ENCODE measurements around the gene RNF111.
A peak's percentile ranks its signal among the peaks of the same experiment; 100 is the strongest.
"Not testable (repeated sequence)": the region's sequence is repeated elsewhere in the genome, so short reads cannot be mapped to it uniquely, and the experiment has no call there.

RNF111 gene

GRCh38 chr15:59063042-59063441 is 75.6 kb downstream of the RNF111 start:
- peak; percentile 66 for DNase-seq

DNA sequence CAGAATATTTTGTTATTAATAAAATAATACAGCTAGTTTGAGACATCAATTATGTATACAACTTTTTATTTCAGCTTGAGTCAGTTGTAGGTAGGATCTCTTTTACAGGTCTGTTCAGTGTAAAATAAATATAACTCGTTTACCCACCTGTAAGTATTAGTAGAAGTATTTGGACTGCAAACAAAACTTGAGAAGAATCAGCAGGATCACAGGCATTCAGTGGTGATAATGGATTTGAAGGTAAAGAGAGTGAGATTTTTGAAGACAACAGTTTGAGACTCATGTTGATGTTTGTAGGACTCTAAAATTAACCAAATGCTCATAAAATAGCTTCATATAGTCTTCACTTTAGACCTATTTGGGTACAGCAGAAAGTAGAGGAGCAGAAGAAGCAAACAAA is 82.0 kb downstream of the RNF111 start:
- no peak for DNase-seq

GRCh38 chr15:59074607-59075006 is 87.1 kb downstream of the RNF111 start:
- no peak for DNase-seq

DNA sequence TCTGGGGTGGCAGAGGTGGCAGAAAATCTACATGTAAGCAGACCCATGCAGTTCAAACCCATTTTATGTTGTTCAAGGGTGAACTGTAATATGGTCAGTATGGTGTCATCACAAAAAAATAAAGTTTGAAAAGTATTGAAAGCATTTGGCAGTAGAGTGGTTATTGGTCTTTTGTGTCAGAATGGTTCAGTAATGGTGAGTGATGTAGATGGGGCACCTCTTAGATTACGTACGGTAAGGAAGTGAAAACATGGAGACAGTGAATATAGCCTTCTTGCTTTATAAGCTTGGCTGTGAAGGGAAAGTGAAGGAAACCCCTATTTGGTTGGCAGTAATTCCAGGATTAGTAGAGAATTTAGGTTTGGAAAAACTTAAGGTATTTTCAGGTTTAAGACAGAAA is 100.3 kb downstream of the RNF111 start:
- DNase-seq = no peak

GRCh38 chr15:59094077-59094476 is 106.6 kb downstream of the RNF111 start:
- DNase-seq = no peak

DNA sequence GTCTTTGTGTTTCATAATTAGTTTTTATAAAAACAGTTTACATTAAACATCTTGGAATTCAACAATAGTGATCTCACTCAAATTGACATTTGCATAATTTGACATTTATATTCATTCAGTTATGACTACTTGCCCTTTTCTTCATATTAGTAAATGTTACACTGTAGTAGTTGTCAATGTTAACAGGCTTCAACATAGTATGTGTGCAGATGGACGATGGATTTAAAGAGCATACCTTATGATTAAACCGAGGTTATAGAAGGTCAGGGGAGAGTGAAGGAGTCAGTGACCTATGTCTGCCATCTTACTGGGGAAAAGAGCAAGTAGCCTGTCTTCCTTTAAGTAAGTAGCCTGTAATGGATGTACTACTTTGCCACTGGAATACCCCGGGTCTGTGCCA is 109.0 kb downstream of the RNF111 start:
- no peak for DNase-seq

- DNase-seq = no peak
Observed at GRCh38 chr15:59099162-59099685, 111.8 kb downstream of the RNF111 start.

DNA sequence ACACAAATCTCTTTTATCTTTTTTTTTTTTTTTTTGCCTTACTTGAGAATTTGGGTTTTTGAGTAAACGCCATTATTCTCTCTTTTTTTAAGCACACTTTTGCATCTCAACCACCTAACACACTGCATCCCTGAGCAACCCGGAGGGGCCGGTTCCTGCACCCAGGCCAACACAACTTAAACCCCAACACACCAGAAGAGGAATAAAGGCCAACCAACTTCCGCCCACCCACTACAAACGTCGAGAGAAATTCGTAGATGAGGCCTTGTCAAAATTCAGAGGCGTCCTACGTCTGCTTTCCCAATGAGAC is 117.1 kb downstream of the RNF111 start:
- DNase-seq = no peak

GRCh38 chr15:59104912-59105732 is 117.7 kb downstream of the RNF111 start, which contains the start of gene CCNB2:
TSS of gene CCNB2 (plus strand) at chr15:59105146. CDS start at chr15:59105269, 123 bp downstream.
- DNase-seq = peak; percentile 98

GRCh38 chr15:59105854-59106253 is 118.4 kb downstream of the RNF111 start:
- DNase-seq = no peak

- peak; percentile 88 for DNase-seq
Observed at GRCh38 chr15:59111251-59111650, 123.8 kb downstream of the RNF111 start.

DNA sequence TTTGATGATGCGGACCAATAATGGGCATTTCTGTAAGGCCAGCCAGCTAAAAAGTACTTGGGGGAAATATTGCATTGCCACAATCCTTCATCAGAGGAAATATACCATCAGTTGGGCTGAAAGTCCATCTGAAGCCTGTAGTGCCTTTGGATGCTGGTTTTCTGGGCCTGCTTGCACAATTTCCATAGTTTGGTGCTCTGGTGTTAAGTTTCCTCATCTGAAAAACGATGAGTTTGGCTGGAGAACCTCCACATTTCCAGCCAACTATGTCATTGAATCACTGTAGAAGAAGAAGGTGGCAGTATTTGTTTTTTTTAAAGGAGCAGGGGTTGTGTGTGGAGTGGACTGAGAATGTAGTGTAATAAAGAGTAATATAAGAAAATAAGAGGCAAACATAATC is 127.6 kb downstream of the RNF111 start:
- no peak for DNase-seq

- no peak for DNase-seq
Observed at GRCh38 chr15:59116141-59116540, 128.7 kb downstream of the RNF111 start.

GRCh38 chr15:59116771-59117170 is 129.3 kb downstream of the RNF111 start:
- no peak for DNase-seq

DNA sequence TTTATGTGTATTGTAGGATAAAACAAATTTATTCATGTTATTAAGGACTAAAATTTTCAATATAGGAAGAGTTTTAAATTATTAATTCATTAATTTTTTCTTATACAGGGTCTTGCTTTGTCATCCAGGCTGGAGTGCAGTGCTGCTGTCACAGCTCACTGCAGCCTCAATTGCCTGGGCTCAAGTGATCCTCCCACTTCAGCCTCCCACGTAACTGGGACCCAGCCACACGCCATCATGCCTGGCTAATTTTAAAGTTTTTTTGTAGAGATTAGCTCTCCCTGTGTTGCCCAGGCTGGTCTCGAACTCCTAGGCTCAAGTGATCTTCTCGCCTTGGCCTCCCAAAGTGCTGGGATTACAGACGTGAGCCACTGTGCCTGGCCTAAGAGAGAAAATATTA is 132.2 kb downstream of the RNF111 start:
- DNase-seq = no peak

DNA sequence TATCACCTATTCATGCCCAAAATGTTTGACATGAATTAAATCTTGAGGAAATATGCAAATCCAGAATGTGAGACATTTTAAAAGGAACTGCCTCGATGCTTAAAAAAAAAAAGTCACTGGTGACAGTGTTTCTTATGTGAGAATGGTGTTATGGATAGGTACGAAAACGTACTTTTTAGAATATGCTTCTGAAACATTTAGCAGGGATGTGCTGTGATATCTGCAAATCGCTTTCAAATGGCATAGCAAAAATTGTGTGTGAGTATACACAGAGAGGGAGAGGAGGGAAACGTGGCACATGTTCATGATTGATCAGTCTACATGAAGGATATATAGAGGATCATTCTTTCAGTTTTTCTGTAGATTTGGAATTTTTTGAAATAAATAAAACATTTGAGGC is 133.5 kb downstream of the RNF111 start:
- DNase-seq = no peak

- DNase-seq = no peak
Observed at GRCh38 chr15:59124261-59124660, 136.8 kb downstream of the RNF111 start.

DNA sequence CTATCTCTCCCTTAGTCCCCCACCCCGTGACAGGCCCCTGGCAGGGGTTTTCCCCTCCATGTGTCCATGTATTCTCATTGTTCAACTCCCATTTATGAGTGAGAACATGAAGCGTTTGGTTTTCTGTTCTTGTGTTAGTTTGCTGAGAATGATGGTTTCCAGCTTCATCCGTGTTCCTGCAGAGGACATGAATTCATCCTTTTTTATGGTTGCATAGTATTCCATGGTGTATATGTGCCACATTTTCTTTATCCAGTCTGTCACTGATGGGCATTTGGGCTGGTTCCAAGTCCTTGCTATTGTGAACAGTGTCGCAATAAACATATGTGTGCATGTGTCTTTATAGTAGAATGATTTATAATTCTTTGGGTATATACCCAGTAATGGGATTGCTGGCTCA is 138.2 kb downstream of the RNF111 start:
- not testable (repeated sequence) for DNase-seq

DNA sequence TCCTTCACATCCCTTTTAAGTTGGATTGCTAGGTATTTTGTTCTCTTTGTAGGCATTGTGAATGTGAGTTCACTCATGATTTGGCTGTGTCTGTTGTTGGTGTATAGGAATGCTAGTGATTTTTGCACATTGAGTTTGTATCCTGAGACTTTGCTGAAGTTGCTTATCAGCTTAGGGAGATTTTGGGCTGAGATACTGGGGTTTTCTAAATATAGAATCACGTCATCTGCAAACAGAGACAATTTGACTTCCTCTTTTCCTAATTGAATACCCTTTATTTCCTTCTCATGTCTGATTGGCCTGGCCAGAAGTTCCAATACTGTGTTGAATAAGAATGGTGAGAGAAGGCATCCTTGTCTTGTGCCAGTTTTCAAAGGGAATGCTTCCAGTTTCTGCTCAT is 139.8 kb downstream of the RNF111 start:
- DNase-seq = not testable (repeated sequence)

- no peak for DNase-seq
Observed at GRCh38 chr15:59131456-59131855, 144.0 kb downstream of the RNF111 start.

DNA sequence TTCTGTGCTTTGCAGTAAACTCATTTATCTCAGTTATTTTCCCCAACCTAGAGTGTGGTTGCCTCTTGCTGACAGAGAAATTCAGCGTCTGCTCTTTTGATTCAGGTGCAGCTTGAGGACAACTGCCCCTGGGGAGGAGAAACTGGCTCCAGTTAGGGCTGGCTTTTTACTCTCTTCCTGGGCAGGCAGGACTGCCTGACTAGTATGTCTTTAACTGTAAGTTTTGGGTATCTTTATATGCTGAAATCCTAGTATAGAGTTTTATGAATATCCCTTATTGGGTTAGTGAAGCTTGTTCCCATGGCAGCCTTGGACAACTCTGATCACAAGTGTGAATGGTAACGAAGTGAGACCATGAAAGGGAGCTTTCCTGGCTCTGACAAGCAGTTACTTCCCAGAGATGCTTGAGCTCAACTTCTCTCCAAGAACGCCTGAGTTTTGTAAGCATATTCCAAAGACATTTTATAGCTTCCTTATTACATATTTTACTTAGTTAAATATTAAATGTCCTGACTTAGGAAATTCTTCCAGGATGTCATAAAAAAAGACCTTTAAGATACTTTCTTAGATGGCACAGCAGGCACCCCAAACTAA is 144.6 kb downstream of the RNF111 start:
- no peak for DNase-seq

- no peak for DNase-seq
Observed at GRCh38 chr15:59133929-59134427, 146.5 kb downstream of the RNF111 start.

- no peak for DNase-seq
Observed at GRCh38 chr15:59137566-59137965, 150.1 kb downstream of the RNF111 start.

DNA sequence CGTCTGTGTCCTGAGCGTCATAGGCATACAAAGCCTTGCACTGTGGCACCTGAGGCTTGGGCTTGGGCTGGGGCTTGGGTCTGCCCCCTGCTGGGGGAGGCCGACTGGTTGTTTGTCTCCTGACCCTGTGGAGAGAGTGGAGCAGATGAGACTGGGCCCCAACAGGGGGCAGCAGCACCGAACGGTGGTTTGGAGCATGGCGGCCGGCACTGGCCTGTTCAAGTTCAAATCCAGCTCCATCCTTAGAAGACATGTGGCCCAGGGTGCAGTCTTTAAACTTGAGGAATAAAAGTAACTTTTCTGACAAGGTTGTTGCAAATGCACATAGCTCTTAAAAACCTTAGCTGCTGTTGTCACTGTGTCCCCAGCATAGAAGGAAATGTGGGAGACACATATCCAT is 150.8 kb downstream of the RNF111 start:
- DNase-seq = peak; percentile 74

All from hematopoietic multipotent progenitor cell treated with erythropoietin and hydrocortisone succinate and interleukin-3 and kit ligand, for 8 days (in vitro differentiated cells).